Vagina (tissue), 2 donors: ENCODE data around the gene RGS10.

Experiments used
- CTCF ChIP-seq, 3 experiments: fragments of 450-650 bp in 2 of 3; fragments of 200-600 bp in 1 of 3; sonication (generic) in 1 of 3; IDR thresholded peaks; one replicate each; pipeline ENCODE4 v1.5.1; 2017 to 2019; ENCODE audit warnings: antibody characterized with exemption in 3 of 3, mild to moderate bottlenecking in 2 of 3, moderate library complexity in 2 of 3
- POLR2A ChIP-seq, 2 donors: fragments of 450-650 bp; IDR thresholded peaks; one replicate each; pipeline ENCODE4 v1.6.1; 2017; ENCODE audit warnings: antibody characterized with exemption in 2 of 2, mild to moderate bottlenecking in 2 of 2, moderate library complexity in 2 of 2

GRCh38 chr10:119542988-119543813 lies 682 bp upstream of the RGS10 start:
- TF ChIP-seq CTCF (IDR thresholded peaks at IDR 0.05) (peak in 1 of 3 experiments; percentile 36), POLR2A (IDR thresholded peaks at IDR 0.05) (peak in 1 of 2 donors; percentile 13)
